Naive thymus-derived CD4-positive, alpha-beta T cell (primary cell): ENCODE measurements around the gene TMEM253. TPM values are rescaled to one million over a fixed set of nuclear protein-coding genes. Genes with fewer than 3 reads are reported as not detected.
A peak's percentile ranks its signal among the peaks of the same experiment; 100 is the strongest.

Experiments
- ATAC-seq: fragments of 150-1000 bp; cut with Tn5 transposase; 2 replicates; pipeline ENCODE4 v1.10.0; 2021; ENCODE audit warnings: mild to moderate bottlenecking, moderate library complexity
- CTCF ChIA-PET: fragments of 350-600 bp; sonication (Branson Sonifier 250); formaldehyde crosslinking; loops from one replicate; lab custom pipeline; 2021; ENCODE audit warnings: antibody characterized with exemption; lab: Charles Lee
- POLR2A ChIA-PET: fragments of 350-600 bp; sonication (Branson Sonifier 250); formaldehyde crosslinking; loops from one replicate; lab custom pipeline; 2021; ENCODE audit warnings: antibody characterized with exemption, inconsistent platforms; lab: Charles Lee
- DNase-seq, 9 donors: peaks; one replicate each; pipeline versions ENCODE4 v3.0.0 to v3.0.0-alpha.2; 2020 to 2022; ENCODE audit warnings: mixed read lengths in 1 of 9
- H3K27ac ChIP-seq: one replicate; pipeline ENCODE4 v1.7.0; 2013; ENCODE audit warnings: mild to moderate bottlenecking, low read depth, low read length, moderate library complexity
- H3K27me3 ChIP-seq, 2 donors: one replicate each; pipeline ENCODE4 v1.7.0; 2013; ENCODE audit warnings: low read length in 2 of 2, mild to moderate bottlenecking in 2 of 2, moderate library complexity in 2 of 2; ENCODE audit not compliant: control insufficient read depth in 2 of 2, insufficient read depth in 2 of 2
- H3K36me3 ChIP-seq, 3 experiments: 1 replicate in 2 of 3; 2 replicates in 1 of 3; pipeline ENCODE4 v1.7.0; 2013; ENCODE audit warnings: low read length in 3 of 3, mild to moderate bottlenecking in 3 of 3, moderate library complexity in 1 of 3; ENCODE audit not compliant: insufficient read depth in 3 of 3, control insufficient read depth in 2 of 3
- H3K4me1 ChIP-seq, 2 donors: one replicate each; pipeline ENCODE4 v1.7.0; 2013; ENCODE audit warnings: low read length in 2 of 2, mild to moderate bottlenecking in 2 of 2, moderate library complexity in 1 of 2; ENCODE audit not compliant: control insufficient read depth in 2 of 2, insufficient read depth in 2 of 2
- H3K4me3 ChIP-seq: 2 replicates; pipeline ENCODE4 v1.7.0; 2013; ENCODE audit warnings: mild to moderate bottlenecking, low read length
- H3K9me3 ChIP-seq, 3 experiments: 1 replicate in 2 of 3; 2 replicates in 1 of 3; pipeline ENCODE4 v1.7.0; 2013; ENCODE audit warnings: low read length in 3 of 3; ENCODE audit not compliant: control insufficient read depth in 2 of 3
- H3K27ac Mint-ChIP-seq, 9 donors: one replicate each; pipeline ENCODE4 v1.8.0; 2020 to 2022; ENCODE audit warnings: mixed read lengths in 9 of 9, mild to moderate bottlenecking in 8 of 9, moderate library complexity in 5 of 9, inconsistent platforms in 2 of 9
- H3K27me3 Mint-ChIP-seq, 5 donors: one replicate each; pipeline ENCODE4 v1.8.0; 2021 to 2022; ENCODE audit warnings: mixed read lengths in 5 of 5, mild to moderate bottlenecking in 1 of 5
- H3K36me3 Mint-ChIP-seq, 5 donors: one replicate each; pipeline ENCODE4 v1.8.0; 2020 to 2022; ENCODE audit warnings: mixed read lengths in 5 of 5, mild to moderate bottlenecking in 3 of 5, inconsistent platforms in 1 of 5
- H3K4me1 Mint-ChIP-seq, 7 donors: one replicate each; pipeline ENCODE4 v1.8.0; 2020 to 2022; ENCODE audit warnings: mixed read lengths in 7 of 7, mild to moderate bottlenecking in 3 of 7, inconsistent platforms in 1 of 7
- H3K4me3 Mint-ChIP-seq, 10 donors: one replicate each; pipeline ENCODE4 v1.8.0; 2020 to 2022; ENCODE audit warnings: mild to moderate bottlenecking in 10 of 10, mixed read lengths in 10 of 10, moderate library complexity in 6 of 10, inconsistent platforms in 2 of 10
- H3K9me3 Mint-ChIP-seq, 11 donors: one replicate each; pipeline ENCODE4 v1.8.0; 2020 to 2022; ENCODE audit warnings: mixed read lengths in 11 of 11, mild to moderate bottlenecking in 4 of 11, inconsistent platforms in 1 of 11, moderate library complexity in 1 of 11
- intact Hi-C, 2 donors: fragments of 100-400 bp; cut with micrococcal nuclease; formaldehyde crosslinking; loops; one replicate each; pipeline ENCODE4 v1.15.1; 2023
- polyA plus RNA-seq, 2 donors: library from polyadenylated mRNA; unstranded; fragments of 300-500 nt; fragmentation: Illumina TruSeq; gene quantifications; one replicate each; pipeline ENCODE4 v1.2.3, GENCODE V29; 2021
- total RNA-seq, 6 experiments: library from RNA in 5 of 6; stranded (reverse) in 5 of 6; gene quantifications; 1 replicate in 5 of 6; 2 replicates in 1 of 6; pipeline ENCODE4 v1.2.3 and lab custom pipeline; 2021 to 2026

Gene TMEM253
- total and polyA plus RNA-seq, 7 experiments from 2014 or later, result 0.56 to 0.73 (median 0.70) TPM; not detected in 4

DNA sequence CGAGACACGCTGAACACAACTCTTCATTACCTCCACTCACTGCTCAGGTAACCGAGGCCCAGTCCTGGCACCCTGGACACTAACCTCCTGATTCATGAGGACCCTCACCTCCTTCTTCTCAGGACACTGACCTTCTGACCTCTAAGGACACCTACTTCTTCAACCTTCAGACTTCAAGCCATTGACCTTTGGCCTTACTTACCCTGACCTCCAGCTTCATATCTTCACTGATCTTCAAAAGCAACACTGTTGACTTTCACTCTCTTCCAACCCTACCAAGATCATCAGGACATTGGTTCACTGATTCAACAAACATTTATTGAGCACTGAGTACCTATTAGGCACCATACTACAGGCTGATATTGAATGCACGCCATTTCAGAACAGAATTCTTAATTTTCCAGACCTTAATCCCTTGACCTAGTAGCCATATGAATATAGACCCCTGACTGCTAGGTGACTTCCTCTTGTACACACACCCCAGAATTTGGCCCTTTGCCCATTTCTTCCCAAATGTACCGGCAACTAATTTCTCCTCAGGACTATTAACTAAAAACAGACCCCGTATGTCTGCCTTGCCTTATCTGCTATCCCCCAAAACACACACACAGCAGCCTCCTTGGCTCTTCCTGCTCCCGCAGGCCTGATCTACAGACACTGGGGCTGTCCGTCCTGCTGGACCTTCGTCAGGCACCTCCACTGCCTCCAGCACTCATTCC is 25.0 kb upstream of the TMEM253 start:
- Histone ChIP-seq H3K4me3 (no peak overlapping the region), H3K9me3 (no peaks in the 10 kb centered on the region), H3K27ac (no peak overlapping the region), H3K36me3 (no peaks in the 10 kb centered on the region), H3K4me1 (peaks cover 5 to 10% of the 10 kb centered on the region in 2 donors), H3K27me3 (peaks cover 13 to 14% of the 10 kb centered on the region in 2 donors)
- Mint-ChIP-seq H3K4me3 (no peak overlapping the region), H3K36me3 (no peaks in the 10 kb centered on the region), H3K4me1 (peaks cover 4 to 18% (median 15%) of the 10 kb centered on the region in 7 donors), H3K27me3 (peaks cover 19 to 35% (median 25%) of the 10 kb centered on the region in 5 donors), H3K9me3 (peaks cover 0 to 1% (median 0%) of the 10 kb centered on the region in 11 donors), H3K27ac (no peak overlapping the region)
- no peak for DNase-seq
- no peak for ATAC-seq
- ChIA-PET CTCF (no interaction called here), POLR2A (no interaction called here)
- intact Hi-C loops, result no loop called here

DNA sequence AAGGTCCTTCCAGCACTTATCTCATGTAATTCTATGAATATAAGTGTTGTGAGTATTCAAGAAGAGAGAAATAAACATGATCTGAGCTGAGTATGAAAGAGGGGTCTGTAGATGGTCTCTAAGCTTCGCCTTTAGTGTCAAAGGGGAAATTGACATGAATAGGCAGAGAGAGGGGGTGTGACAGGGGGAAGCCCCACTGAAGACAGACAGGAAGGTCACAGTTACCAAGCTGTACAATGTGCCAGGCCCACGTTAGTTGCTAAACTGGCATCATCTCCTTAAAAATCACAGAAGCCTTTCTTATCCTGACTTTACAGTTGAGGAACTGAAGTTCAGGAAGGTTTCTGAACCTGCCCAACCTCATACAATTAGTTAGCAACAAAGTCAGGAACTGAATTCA is 23.2 kb upstream of the TMEM253 start:
- no peak overlapping the region for H3K4me3 ChIP-seq
- no peak overlapping the region for H3K27ac ChIP-seq
- Mint-ChIP-seq H3K9me3 (peaks cover 0 to 1% (median 0%) of the 10 kb centered on the region in 11 donors), H3K4me3 (no peak overlapping the region), H3K4me1 (peaks cover 0 to 3% (median 0%) of the 10 kb centered on the region in 7 donors), H3K27ac (no peak overlapping the region), H3K36me3 (no peaks in the 10 kb centered on the region), H3K27me3 (peaks cover 6 to 17% (median 8%) of the 10 kb centered on the region in 5 donors)
- no peaks in the 10 kb centered on the region for H3K36me3 ChIP-seq
- DNase-seq (no peak), ATAC-seq (no peak)
- H3K27me3 ChIP-seq, result peaks cover 0 to 4% of the 10 kb centered on the region in 2 donors
- H3K4me1 ChIP-seq, result no peaks in the 10 kb centered on the region
- ChIA-PET CTCF (no interaction called here), POLR2A (no interaction called here)
- H3K9me3 ChIP-seq, result no peaks in the 10 kb centered on the region
- intact Hi-C loops, result no loop called here

DNA sequence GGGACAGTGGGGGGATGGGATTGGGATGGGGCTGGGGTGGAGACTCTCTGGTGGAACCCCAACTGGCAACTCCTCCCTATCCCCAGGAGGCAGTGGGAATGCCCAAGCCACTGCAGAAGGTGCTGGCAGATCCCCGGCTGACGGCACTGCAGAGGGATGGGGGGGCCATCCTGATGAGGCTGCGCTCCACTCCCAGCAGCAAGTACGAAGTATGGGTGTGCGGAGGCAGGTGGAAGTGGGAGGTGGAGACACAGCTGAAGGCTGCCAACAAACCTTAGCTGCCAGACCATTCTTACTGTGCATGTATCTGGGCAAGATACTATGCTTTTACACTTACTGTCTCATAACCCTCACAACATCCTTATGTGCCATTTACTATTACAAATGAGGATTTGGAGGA is 22.6 kb upstream of the TMEM253 start:
- no peaks in the 10 kb centered on the region for H3K36me3 Mint-ChIP-seq
- no peak overlapping the region for H3K4me3 Mint-ChIP-seq
- Histone ChIP-seq H3K27ac (no peak overlapping the region), H3K4me1 (no peaks in the 10 kb centered on the region), H3K36me3 (no peaks in the 10 kb centered on the region), H3K27me3 (peaks cover 0 to 2% of the 10 kb centered on the region in 2 donors), H3K9me3 (no peaks in the 10 kb centered on the region), H3K4me3 (no peak overlapping the region)
- ATAC-seq, result no peak
- ChIA-PET POLR2A (no interaction called here), CTCF (no interaction called here)
- no peak overlapping the region for H3K27ac Mint-ChIP-seq
- no peak for DNase-seq
- peaks cover 0 to under 1% (median 0%) of the 10 kb centered on the region in 11 donors for H3K9me3 Mint-ChIP-seq
- H3K4me1 Mint-ChIP-seq, result peaks cover 0 to 1% (median 0%) of the 10 kb centered on the region in 7 donors
- peaks cover 4 to 13% (median 4%) of the 10 kb centered on the region in 5 donors for H3K27me3 Mint-ChIP-seq
- intact Hi-C loops, result no loop called here

DNA sequence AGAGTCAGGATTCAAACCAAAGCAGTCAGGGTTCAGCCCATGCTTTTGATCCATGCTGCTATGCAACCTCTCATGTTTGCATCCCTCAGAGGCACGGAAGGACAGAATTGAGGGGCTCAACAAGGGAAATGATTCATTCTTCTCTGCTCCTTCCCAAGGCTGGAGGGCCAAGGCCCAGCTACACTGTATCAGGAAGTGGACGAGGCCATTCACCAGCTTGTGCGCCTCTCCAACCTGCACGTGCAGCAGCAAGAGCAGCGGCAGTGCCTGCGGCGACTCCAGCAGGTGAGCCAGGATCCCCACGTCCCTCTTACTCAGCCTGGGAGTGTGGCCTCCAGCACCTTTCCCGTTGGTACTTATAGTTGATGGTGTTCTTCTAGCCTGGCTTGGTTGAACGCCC is 22.1 kb upstream of the TMEM253 start:
- no peak overlapping the region for H3K27ac ChIP-seq
- no peaks in the 10 kb centered on the region for H3K9me3 ChIP-seq
- no peaks in the 10 kb centered on the region for H3K4me1 ChIP-seq
- no peaks in the 10 kb centered on the region for H3K27me3 ChIP-seq
- ChIA-PET CTCF (interaction anchor here (1.3 kb wide), 1 partner anchor 10 kb away, joined by 3 read pairs; no protein-coding TSS in a partner anchor), POLR2A (no interaction called here)
- no peak overlapping the region for H3K27ac Mint-ChIP-seq
- H3K27me3 Mint-ChIP-seq, result peaks cover 0 to 9% (median 0%) of the 10 kb centered on the region in 5 donors
- DNase-seq (no peak), ATAC-seq (no peak)
- H3K4me3 Mint-ChIP-seq, result no peak overlapping the region
- H3K36me3 ChIP-seq, result no peaks in the 10 kb centered on the region
- H3K36me3 Mint-ChIP-seq, result no peaks in the 10 kb centered on the region
- intact Hi-C loops, result no loop called here
- H3K4me3 ChIP-seq, result no peak overlapping the region
- no peaks in the 10 kb centered on the region for H3K4me1 Mint-ChIP-seq
- no peaks in the 10 kb centered on the region for H3K9me3 Mint-ChIP-seq

- Histone ChIP-seq H3K4me1 (no peaks in the 10 kb centered on the region), H3K9me3 (no peaks in the 10 kb centered on the region), H3K27ac (no peak overlapping the region), H3K4me3 (no peak overlapping the region), H3K36me3 (no peaks in the 10 kb centered on the region), H3K27me3 (no peaks in the 10 kb centered on the region)
- peaks cover 3 to 11% (median 7%) of the 10 kb centered on the region in 7 donors for H3K4me1 Mint-ChIP-seq
- DNase-seq, result no peak
- peaks cover 0 to 4% (median 0%) of the 10 kb centered on the region in 5 donors for H3K27me3 Mint-ChIP-seq
- no peak for ATAC-seq
- no peaks in the 10 kb centered on the region for H3K9me3 Mint-ChIP-seq
- POLR2A ChIA-PET, result no interaction called here
- H3K4me3 Mint-ChIP-seq, result no peak overlapping the region
- CTCF ChIA-PET, result no interaction called here
- intact Hi-C loops, result loop anchor here in 1 of 2 donors (10.0 kb wide), 1 partner anchor 1503 kb away; the partner anchor contains the start of gene DAD1
- H3K36me3 Mint-ChIP-seq, result no peaks in the 10 kb centered on the region
- peak overlapping the region in 1 of 9 donors; percentile 62 for H3K27ac Mint-ChIP-seq
Observed at GRCh38 chr14:21081521-21082142, 19.2 kb upstream of the TMEM253 start.

DNA sequence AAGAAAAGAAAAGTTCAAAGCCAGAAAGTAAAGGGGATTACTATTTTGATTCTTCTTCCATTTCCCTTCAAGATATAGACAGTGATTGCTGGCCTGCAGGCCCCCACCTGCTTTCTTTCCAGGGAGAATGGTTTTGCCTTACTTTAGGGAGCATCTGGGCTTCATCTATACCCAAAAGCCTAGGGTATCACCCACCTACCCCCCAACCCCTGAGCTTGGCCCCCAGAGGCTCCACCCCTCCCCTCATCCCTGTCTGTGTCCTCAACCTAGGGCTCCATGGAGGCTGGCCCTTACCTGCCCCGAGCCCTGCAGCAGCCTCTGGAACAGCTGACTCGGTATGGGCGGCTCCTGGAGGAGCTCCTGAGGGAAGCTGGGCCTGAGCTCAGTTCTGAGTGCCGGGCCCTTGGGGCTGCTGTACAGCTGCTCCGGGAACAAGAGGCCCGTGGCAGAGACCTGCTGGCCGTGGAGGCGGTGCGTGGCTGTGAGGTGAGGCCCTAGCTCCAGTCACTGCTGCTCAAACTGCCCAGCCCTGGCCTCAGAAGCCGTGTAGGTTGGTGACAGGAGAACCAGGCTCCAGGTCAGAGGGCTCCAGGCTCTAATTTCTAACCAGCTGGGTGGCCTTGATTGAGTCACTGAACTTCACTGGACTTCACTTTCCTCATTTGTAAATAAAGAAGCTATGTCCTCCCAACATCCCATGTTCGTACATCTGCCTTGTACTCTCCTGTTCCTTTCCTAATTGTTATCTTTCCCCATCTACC is 17.1 kb upstream of the TMEM253 start:
- Mint-ChIP-seq H3K27ac (peak overlapping the region in 3 of 9 donors; percentile 10 to 85 (median 67)), H3K27me3 (peaks cover 0 to 3% (median 0%) of the 10 kb centered on the region in 5 donors), H3K36me3 (no peaks in the 10 kb centered on the region), H3K4me3 (no peak overlapping the region), H3K9me3 (peaks cover 0 to 5% (median 0%) of the 10 kb centered on the region in 11 donors), H3K4me1 (peaks cover 14 to 25% (median 20%) of the 10 kb centered on the region in 7 donors)
- no peak overlapping the region for H3K27ac ChIP-seq
- H3K9me3 ChIP-seq, result no peaks in the 10 kb centered on the region
- H3K4me3 ChIP-seq, result no peak overlapping the region
- DNase-seq, result no peak
- ChIA-PET CTCF (interaction anchor here (0.9 kb wide), 1 partner anchor 69 kb away, joined by 3 read pairs; no protein-coding TSS in a partner anchor), POLR2A (interaction anchor here (0.7 to 1.2 kb wide), 3 partner anchors 17 to 61 kb away, joined by 3 to 4 read pairs (median 3); partner anchors contain the start of gene TMEM253)
- peaks cover 13 to 15% of the 10 kb centered on the region in 2 donors for H3K4me1 ChIP-seq
- H3K36me3 ChIP-seq, result no peaks in the 10 kb centered on the region
- no peak for ATAC-seq
- intact Hi-C loops, result loop anchor here in 1 of 2 donors (10.0 kb wide), 1 partner anchor 1501 kb away; the partner anchor contains the start of gene DAD1
- H3K27me3 ChIP-seq, result no peaks in the 10 kb centered on the region
